ENCODE measurements around the gene GHRHR.

GHRHR gene

GRCh38 chr7:30920584-30921539 is 42.9 kb upstream of the GHRHR start:
- Histone ChIP-seq H3K9me3 (ENCODE audit: insufficient read depth, low read length, severe bottlenecking) (no peaks in the 10 kb centered on the region), H3K9ac (ENCODE audit: low read depth, low read length) (no peak overlapping the region), H3K4me3 (ENCODE audit: low read depth in 1 of 2, low read length in 2 of 2) (no peak overlapping the region), H3K4me2 (ENCODE audit: insufficient read depth, low read length) (no peak overlapping the region), H3K79me2 (ENCODE audit: insufficient read depth, low read length) (no peaks in the 10 kb centered on the region), H3K4me1 (ENCODE audit: insufficient read depth, low read length) (no peaks in the 10 kb centered on the region), H3K27ac (ENCODE audit: low read length) (no peak overlapping the region), H3K27me3 (ENCODE audit: insufficient read depth, low read length, poor library complexity) (no peaks in the 10 kb centered on the region), H4K20me1 (ENCODE audit: insufficient read depth, low read length) (no peaks in the 10 kb centered on the region), H3K36me3 (ENCODE audit: insufficient read depth, low read length) (no peaks in the 10 kb centered on the region), H2AFZ (ENCODE audit: low read depth, low read length) (no peak overlapping the region)
- no peak for TF ChIP-seq EZH2 (IDR thresholded peaks at IDR 0.05; ENCODE audit: borderline replicate concordance, low read depth, low read length, severe bottlenecking)
- TF ChIP-seq CTCF (IDR thresholded peaks at IDR 0.05; ENCODE audit: borderline replicate concordance, extremely low read depth, low read length, poor library complexity, severe bottlenecking) = no peak
- no peak for DNase-seq
- no peak for ATAC-seq (ENCODE audit: insufficient read depth, low read depth)

- Histone ChIP-seq H2AFZ (ENCODE audit: low read depth, low read length) (no peak overlapping the region), H3K4me3 (ENCODE audit: low read depth in 1 of 2, low read length in 2 of 2) (no peak overlapping the region), H3K27me3 (ENCODE audit: insufficient read depth, low read length, poor library complexity) (no peaks in the 10 kb centered on the region), H3K27ac (ENCODE audit: low read length) (no peak overlapping the region), H3K79me2 (ENCODE audit: insufficient read depth, low read length) (no peaks in the 10 kb centered on the region), H4K20me1 (ENCODE audit: insufficient read depth, low read length) (no peaks in the 10 kb centered on the region), H3K4me2 (ENCODE audit: insufficient read depth, low read length) (no peak overlapping the region), H3K9me3 (ENCODE audit: insufficient read depth, low read length, severe bottlenecking) (no peaks in the 10 kb centered on the region), H3K4me1 (ENCODE audit: insufficient read depth, low read length) (no peaks in the 10 kb centered on the region), H3K9ac (ENCODE audit: low read depth, low read length) (no peak overlapping the region), H3K36me3 (ENCODE audit: insufficient read depth, low read length) (no peaks in the 10 kb centered on the region)
- TF ChIP-seq CTCF (IDR thresholded peaks at IDR 0.05; ENCODE audit: borderline replicate concordance, extremely low read depth, low read length, poor library complexity, severe bottlenecking) (no peak), EZH2 (IDR thresholded peaks at IDR 0.05; ENCODE audit: borderline replicate concordance, low read depth, low read length, severe bottlenecking) (no peak)
- DNase-seq (no peak), ATAC-seq (ENCODE audit: insufficient read depth, low read depth) (no peak)
Measured at GRCh38 chr7:30921540-30922401, 42.0 kb upstream of the GHRHR start.

- H3K79me2 ChIP-seq (ENCODE audit: insufficient read depth, low read length) = no peaks in the 10 kb centered on the region
- H4K20me1 ChIP-seq (ENCODE audit: insufficient read depth, low read length) = no peaks in the 10 kb centered on the region
- H3K36me3 ChIP-seq (ENCODE audit: insufficient read depth, low read length) = no peaks in the 10 kb centered on the region
- H3K9ac ChIP-seq (ENCODE audit: low read depth, low read length) = no peak overlapping the region
- ATAC-seq (ENCODE audit: insufficient read depth, low read depth) = no peak
- no peaks in the 10 kb centered on the region for H3K4me1 ChIP-seq (ENCODE audit: insufficient read depth, low read length)
- H3K4me3 ChIP-seq (ENCODE audit: low read depth in 1 of 2, low read length in 2 of 2) = no peak overlapping the region
- no peak overlapping the region for H2AFZ ChIP-seq (ENCODE audit: low read depth, low read length)
- H3K27me3 ChIP-seq (ENCODE audit: insufficient read depth, low read length, poor library complexity) = no peaks in the 10 kb centered on the region
- H3K4me2 ChIP-seq (ENCODE audit: insufficient read depth, low read length) = no peak overlapping the region
- H3K9me3 ChIP-seq (ENCODE audit: insufficient read depth, low read length, severe bottlenecking) = no peaks in the 10 kb centered on the region
- no peak overlapping the region for H3K27ac ChIP-seq (ENCODE audit: low read length)
- DNase-seq = no peak
- TF ChIP-seq EZH2 (IDR thresholded peaks at IDR 0.05; ENCODE audit: borderline replicate concordance, low read depth, low read length, severe bottlenecking) (no peak), CTCF (IDR thresholded peaks at IDR 0.05; ENCODE audit: borderline replicate concordance, extremely low read depth, low read length, poor library complexity, severe bottlenecking) (no peak)
Measured at GRCh38 chr7:30922596-30922995, 41.2 kb upstream of the GHRHR start.
